Measurements from ENCODE around the gene P2RX6. TPM values are rescaled to one million over a fixed set of nuclear protein-coding genes. Genes with fewer than 3 reads are reported as not detected.

P2RX6 gene
- total RNA-seq, 1 donor from 2014 or later = 0.45 TPM

GRCh38 chr22:21043860-21044535 lies 29.0 kb downstream of the P2RX6 start:
- Histone ChIP-seq H3K9me3 (ENCODE audit: insufficient read depth, low read depth, low read length) (no peaks in the 10 kb centered on the region), H4K20me1 (ENCODE audit: insufficient read depth, low read length) (no peaks in the 10 kb centered on the region), H3K4me1 (ENCODE audit: insufficient read depth, low read length) (peaks cover 30% of the 10 kb centered on the region), H3K4me2 (ENCODE audit: low read length) (peak overlapping the region; percentile 95), H3K79me2 (ENCODE audit: insufficient read depth, low read length) (no peaks in the 10 kb centered on the region), H3K36me3 (ENCODE audit: insufficient read depth, low read length) (no peaks in the 10 kb centered on the region), H3K27me3 (ENCODE audit: insufficient read depth, low read length) (no peaks in the 10 kb centered on the region), H3K27ac (ENCODE audit: low read depth, low read length) (peak overlapping the region; percentile 26), H2AFZ (ENCODE audit: low read depth, low read length) (no peak overlapping the region), H3K9ac (ENCODE audit: low read length) (peak overlapping the region; percentile 31), H3K4me3 (ENCODE audit: insufficient read depth, low read depth, low read length) (no peak overlapping the region)
- DNase-seq (ENCODE audit: low read depth) = no peak
- Mint-ChIP-seq H3K27ac (ENCODE audit: unreplicated experiment) (peak overlapping the region; percentile 47), H3K27me3 (ENCODE audit: low read depth, unreplicated experiment) (peaks cover 11% of the 10 kb centered on the region), H3K36me3 (ENCODE audit: low read depth, unreplicated experiment) (peaks cover 2% of the 10 kb centered on the region), H3K9me3 (ENCODE audit: unreplicated experiment) (no peaks in the 10 kb centered on the region), H3K4me3 (ENCODE audit: unreplicated experiment) (no peak overlapping the region), H3K4me1 (ENCODE audit: low read depth, unreplicated experiment) (peaks cover 29% of the 10 kb centered on the region)
- no peak for FAIRE-seq
- no peak for TF ChIP-seq EZH2 (IDR thresholded peaks at IDR 0.05; ENCODE audit: insufficient read depth, low read length)
- TF ChIP-seq, protein P1, sequence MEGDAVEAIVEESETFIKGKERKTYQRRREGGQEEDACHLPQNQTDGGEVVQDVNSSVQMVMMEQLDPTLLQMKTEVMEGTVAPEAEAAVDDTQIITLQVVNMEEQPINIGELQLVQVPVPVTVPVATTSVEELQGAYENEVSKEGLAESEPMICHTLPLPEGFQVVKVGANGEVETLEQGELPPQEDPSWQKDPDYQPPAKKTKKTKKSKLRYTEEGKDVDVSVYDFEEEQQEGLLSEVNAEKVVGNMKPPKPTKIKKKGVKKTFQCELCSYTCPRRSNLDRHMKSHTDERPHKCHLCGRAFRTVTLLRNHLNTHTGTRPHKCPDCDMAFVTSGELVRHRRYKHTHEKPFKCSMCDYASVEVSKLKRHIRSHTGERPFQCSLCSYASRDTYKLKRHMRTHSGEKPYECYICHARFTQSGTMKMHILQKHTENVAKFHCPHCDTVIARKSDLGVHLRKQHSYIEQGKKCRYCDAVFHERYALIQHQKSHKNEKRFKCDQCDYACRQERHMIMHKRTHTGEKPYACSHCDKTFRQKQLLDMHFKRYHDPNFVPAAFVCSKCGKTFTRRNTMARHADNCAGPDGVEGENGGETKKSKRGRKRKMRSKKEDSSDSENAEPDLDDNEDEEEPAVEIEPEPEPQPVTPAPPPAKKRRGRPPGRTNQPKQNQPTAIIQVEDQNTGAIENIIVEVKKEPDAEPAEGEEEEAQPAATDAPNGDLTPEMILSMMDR (IDR thresholded peaks at IDR 0.05; ENCODE audit: insufficient read depth, low read depth, low read length) = no peak

DNA sequence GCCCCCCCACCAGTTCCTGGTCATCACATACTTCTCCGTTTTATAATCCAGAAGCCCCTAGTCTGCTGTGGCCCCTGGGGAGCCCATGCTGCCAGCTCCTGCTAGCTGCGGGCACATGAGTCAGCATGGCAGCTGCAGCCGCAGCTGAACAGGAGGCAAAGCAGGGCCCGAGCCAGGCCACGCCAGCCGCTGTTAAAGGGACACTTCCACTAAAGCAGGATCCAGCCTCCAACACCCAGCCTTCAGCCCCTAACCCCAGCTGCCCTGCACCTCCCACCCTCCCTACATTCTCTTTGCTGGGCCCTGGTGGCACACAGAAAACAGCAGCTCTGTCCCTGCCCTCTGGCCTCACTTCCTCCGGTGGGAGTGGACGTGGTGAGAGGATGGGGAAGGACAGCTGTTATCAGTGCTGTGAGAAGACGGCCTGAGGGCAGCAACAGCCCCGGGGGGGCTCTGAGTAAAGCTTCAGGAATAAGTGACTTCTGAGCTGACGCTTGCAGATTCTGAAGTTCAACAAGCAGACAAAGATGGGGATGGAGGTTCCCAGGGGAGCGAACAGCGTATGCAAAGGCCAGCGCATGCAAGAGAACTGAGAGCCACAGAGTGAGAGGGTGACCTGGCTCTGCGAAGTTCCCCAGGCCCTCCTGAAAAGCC lies 30.1 kb downstream of the P2RX6 start:
- Mint-ChIP-seq H3K27me3 (ENCODE audit: low read depth, unreplicated experiment) (peaks cover 13% of the 10 kb centered on the region), H3K9me3 (ENCODE audit: unreplicated experiment) (no peaks in the 10 kb centered on the region), H3K4me3 (ENCODE audit: unreplicated experiment) (peak overlapping the region; percentile 96), H3K4me1 (ENCODE audit: low read depth, unreplicated experiment) (peaks cover 25% of the 10 kb centered on the region), H3K36me3 (ENCODE audit: low read depth, unreplicated experiment) (peaks cover 2% of the 10 kb centered on the region), H3K27ac (ENCODE audit: unreplicated experiment) (peak overlapping the region; percentile 95)
- H3K36me3 ChIP-seq (ENCODE audit: insufficient read depth, low read length) = no peaks in the 10 kb centered on the region
- peak overlapping the region; percentile 80 for H3K27ac ChIP-seq (ENCODE audit: low read depth, low read length)
- peak overlapping the region; percentile 80 for H3K9ac ChIP-seq (ENCODE audit: low read length)
- TF ChIP-seq EZH2 (IDR thresholded peaks at IDR 0.05; ENCODE audit: insufficient read depth, low read length) = no peak
- TF ChIP-seq, protein P1 (IDR thresholded peaks at IDR 0.05; ENCODE audit: insufficient read depth, low read depth, low read length) = no peak
- FAIRE-seq (no peak), DNase-seq (ENCODE audit: low read depth) (peak; percentile 51)
- no peaks in the 10 kb centered on the region for H3K9me3 ChIP-seq (ENCODE audit: insufficient read depth, low read depth, low read length)
- H3K4me2 ChIP-seq (ENCODE audit: low read length) = peak overlapping the region; percentile 95
- H3K27me3 ChIP-seq (ENCODE audit: insufficient read depth, low read length) = no peaks in the 10 kb centered on the region
- H3K79me2 ChIP-seq (ENCODE audit: insufficient read depth, low read length) = no peaks in the 10 kb centered on the region
- no peaks in the 10 kb centered on the region for H4K20me1 ChIP-seq (ENCODE audit: insufficient read depth, low read length)
- peaks cover 29% of the 10 kb centered on the region for H3K4me1 ChIP-seq (ENCODE audit: insufficient read depth, low read length)
- peak overlapping the region; percentile 49 for H3K4me3 ChIP-seq (ENCODE audit: insufficient read depth, low read depth, low read length)
- H2AFZ ChIP-seq (ENCODE audit: low read depth, low read length) = peak overlapping the region; percentile 85

Measured in astrocyte (in vitro differentiated cells and primary cell).